GM23248 (cell line): ENCODE measurements around the gene ATAD1. TPM values are rescaled to one million over a fixed set of nuclear protein-coding genes. Genes with fewer than 3 reads are reported as not detected.

ENCODE experiments used
- DNase-seq: peaks from one replicate; pipeline ENCODE4 v3.0.0-alpha.2; 2015
- H2AFZ ChIP-seq: fragments of 200-600 bp; sonication (generic); 2 replicates; pipeline ENCODE4 v1.6.1; 2016; ENCODE audit warnings: antibody characterized with exemption
- H3F3A ChIP-seq: fragments of 200-600 bp; sonication (generic); 2 replicates; pipeline ENCODE4 v1.6.1; 2016; ENCODE audit warnings: mild to moderate bottlenecking, antibody characterized with exemption, mixed run types; ENCODE audit not compliant: insufficient read depth
- H3K27ac ChIP-seq: fragments of 200-600 bp; sonication (generic); 2 replicates; pipeline ENCODE4 v1.5.1; 2016; ENCODE audit warnings: mild to moderate bottlenecking
- H3K27me3 ChIP-seq: fragments of 200-600 bp; sonication (generic); replicated peaks from 2 replicates; pipeline ENCODE4 v1.6.1; 2016; ENCODE audit warnings: mild to moderate bottlenecking; ENCODE audit not compliant: insufficient read depth
- H3K36me3 ChIP-seq: fragments of 200-600 bp; sonication (generic); 2 replicates; pipeline ENCODE4 v1.6.1; 2016; ENCODE audit warnings: low read depth, mild to moderate bottlenecking
- H3K4me1 ChIP-seq: fragments of 200-600 bp; sonication (generic); 2 replicates; pipeline ENCODE4 v1.6.1; 2016; ENCODE audit warnings: mild to moderate bottlenecking; ENCODE audit not compliant: insufficient read depth
- H3K4me2 ChIP-seq: fragments of 200-600 bp; sonication (generic); one replicate; pipeline ENCODE4 v1.6.1; 2016; ENCODE audit warnings: mild to moderate bottlenecking; ENCODE audit not compliant: unreplicated experiment
- H3K4me3 ChIP-seq: fragments of 200-600 bp; sonication (generic); 2 replicates; pipeline ENCODE4 v1.5.1; 2016; ENCODE audit warnings: mild to moderate bottlenecking
- H3K79me2 ChIP-seq: fragments of 200-600 bp; sonication (generic); 2 replicates; pipeline ENCODE4 v1.6.1; 2016; ENCODE audit warnings: mild to moderate bottlenecking; ENCODE audit not compliant: insufficient read depth
- H3K9ac ChIP-seq: fragments of 200-600 bp; sonication (generic); 2 replicates; pipeline ENCODE4 v1.6.1; 2016; ENCODE audit warnings: mild to moderate bottlenecking
- H3K9me2 ChIP-seq: fragments of 200-600 bp; sonication (generic); 2 replicates; pipeline ENCODE4 v1.6.1; 2016; ENCODE audit warnings: mixed run types, mild to moderate bottlenecking, moderate library complexity; ENCODE audit not compliant: insufficient read depth
- H3K9me3 ChIP-seq: fragments of 200-600 bp; sonication (generic); one replicate; pipeline ENCODE4 v1.6.1; 2017; ENCODE audit warnings: low read depth
- H4K20me1 ChIP-seq: fragments of 200-600 bp; sonication (generic); 2 replicates; pipeline ENCODE4 v1.6.0; 2016; ENCODE audit not compliant: insufficient read depth
- EZH2 ChIP-seq: fragments of 200-600 bp; sonication (generic); IDR thresholded peaks from 2 replicates; pipeline ENCODE4 v1.6.1; 2018; ENCODE audit warnings: antibody characterized with exemption, mild to moderate bottlenecking; ENCODE audit not compliant: insufficient read depth, poor library complexity, severe bottlenecking
- EZH2phosphoT487 ChIP-seq: fragments of 200-600 bp; sonication (generic); IDR thresholded peaks from 2 replicates; pipeline ENCODE4 v1.6.1; 2018; ENCODE audit warnings: antibody characterized with exemption, moderate library complexity, mild to moderate bottlenecking, low read depth; ENCODE audit not compliant: insufficient read depth
- WGBS, 2 experiments: methylation state at CpG; one replicate each; pipeline ENCODE4 v1.1.6; 2015 to 2017; ENCODE audit warnings: low lambda C conversion rate in 2 of 2, low coverage in 1 of 2; ENCODE audit errors: missing lambda C conversion rate in 2 of 2; 5-methylcytosine and 5-hydroxymethylcytosine counted together
- in situ Hi-C: fragments of 300-500 bp; cut with MboI; formaldehyde crosslinking; loops from 2 replicates; pipeline ENCODE4 v1.15.0; 2020
- polyA plus RNA-seq: library from polyadenylated mRNA; unstranded; fragments of >200 nt; fragmentation: Nextera tagmentation; extraction: Ambion mirVana; gene quantifications from 2 replicates; pipeline ENCODE4 v1.2.1, GENCODE V29; 2016
- total RNA-seq: library from RNA; depleted of rRNA; stranded (reverse); fragments of >200 nt; shearing (Covaris generic); gene quantifications from 2 replicates; pipeline ENCODE4 v1.2.3, GENCODE V29; 2014

The ATAD1 gene
- total and polyA plus RNA-seq, 2 experiments from 2014 or later, result 52.4 to 66.8 TPM

- no peak overlapping the region for H3K9ac ChIP-seq
- H3K27me3 ChIP-seq, result no peaks in the 10 kb centered on the region
- H3K4me2 ChIP-seq, result no peak overlapping the region
- H4K20me1 ChIP-seq, result no peaks in the 10 kb centered on the region
- H3K27ac ChIP-seq, result no peak overlapping the region
- no peak overlapping the region for H2AFZ ChIP-seq
- H3K9me2 ChIP-seq, result no peaks in the 10 kb centered on the region
- no peaks in the 10 kb centered on the region for H3K9me3 ChIP-seq
- no peak overlapping the region for H3K4me3 ChIP-seq
- no peak for TF ChIP-seq EZH2phosphoT487
- TF ChIP-seq EZH2, result no peak
- peaks cover 28% of the 10 kb centered on the region for H3K4me1 ChIP-seq
- no peaks in the 10 kb centered on the region for H3K36me3 ChIP-seq
- in situ Hi-C loops, result no loop called here
- DNase-seq, result peak; percentile 41
- 79 to 82% methylated on average over 7 of the region's 7 CpGs for WGBS, 2 experiments
- no peaks in the 10 kb centered on the region for H3K79me2 ChIP-seq
- H3F3A ChIP-seq, result 0 out of 2 replicates have a peak, but pooled peaks cover 3% of the 10 kb centered on the region
Observed at GRCh38 chr10:87846023-87846422, 28.0 kb upstream of the ATAD1 start.

- no peaks in the 10 kb centered on the region for H4K20me1 ChIP-seq
- no peak overlapping the region for H3K4me2 ChIP-seq
- H3K9me3 ChIP-seq, result no peaks in the 10 kb centered on the region
- H3K27me3 ChIP-seq, result no peaks in the 10 kb centered on the region
- no peak overlapping the region for H3K9ac ChIP-seq
- 0 out of 2 replicates have a peak, but pooled peaks cover 3% of the 10 kb centered on the region for H3F3A ChIP-seq
- DNase-seq, result no peak
- whole genome bisulfite sequencing, 2 experiments, result 90 to 97% methylated on average over 3 of the region's 3 CpGs
- no peaks in the 10 kb centered on the region for H3K36me3 ChIP-seq
- H2AFZ ChIP-seq, result no peak overlapping the region
- H3K4me1 ChIP-seq, result peaks cover 28% of the 10 kb centered on the region
- no peaks in the 10 kb centered on the region for H3K9me2 ChIP-seq
- H3K79me2 ChIP-seq, result no peaks in the 10 kb centered on the region
- H3K27ac ChIP-seq, result no peak overlapping the region
- no peak overlapping the region for H3K4me3 ChIP-seq
- in situ Hi-C loops, result no loop called here
- no peak for TF ChIP-seq EZH2
- TF ChIP-seq EZH2phosphoT487, result no peak
Observed at GRCh38 chr10:87845624-87845998, 27.6 kb upstream of the ATAD1 start.

- in situ Hi-C loops, result no loop called here
- peaks cover 28% of the 10 kb centered on the region for H3K4me1 ChIP-seq
- no peaks in the 10 kb centered on the region for H3K79me2 ChIP-seq
- no peak overlapping the region for H3K27ac ChIP-seq
- 0% methylated on average over 1 of the region's 1 CpG for WGBS, 2 experiments
- H2AFZ ChIP-seq, result no peak overlapping the region
- H3K27me3 ChIP-seq, result no peaks in the 10 kb centered on the region
- H3K9me3 ChIP-seq, result no peaks in the 10 kb centered on the region
- no peak overlapping the region for H3K9ac ChIP-seq
- no peaks in the 10 kb centered on the region for H3K36me3 ChIP-seq
- no peak overlapping the region for H3K4me3 ChIP-seq
- no peaks in the 10 kb centered on the region for H3K9me2 ChIP-seq
- TF ChIP-seq EZH2, result no peak
- TF ChIP-seq EZH2phosphoT487, result no peak
- no peaks in the 10 kb centered on the region for H4K20me1 ChIP-seq
- H3K4me2 ChIP-seq, result no peak overlapping the region
- DNase-seq, result peak; percentile 69
- 0 out of 2 replicates have a peak, but pooled peaks cover 3% of the 10 kb centered on the region for H3F3A ChIP-seq
Observed at GRCh38 chr10:87844837-87845623, 27.0 kb upstream of the ATAD1 start.

DNA sequence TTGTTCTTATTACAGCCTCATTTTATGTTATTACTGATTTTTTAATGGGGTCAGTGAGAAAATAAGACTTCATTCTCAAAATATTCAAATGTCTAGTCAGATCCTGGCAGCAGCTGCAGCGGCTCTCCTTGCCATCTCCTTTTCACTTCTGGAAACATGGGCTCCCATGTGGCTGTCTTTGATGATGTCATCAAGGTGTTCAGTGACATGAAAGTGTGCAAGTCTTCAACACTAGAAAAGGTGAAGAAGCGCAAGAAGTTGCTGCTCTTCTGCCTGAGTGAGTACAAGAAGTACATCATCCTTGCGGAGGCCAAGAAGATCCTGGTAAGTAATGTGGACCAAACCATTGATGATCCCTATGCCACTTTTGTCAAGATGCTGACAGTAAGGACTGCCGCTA lies 25.7 kb upstream of the ATAD1 start:
- in situ Hi-C loops, result no loop called here
- TF ChIP-seq EZH2phosphoT487 (no peak), EZH2 (no peak)
- no peak overlapping the region; the same call in 1 of the 2 replicates for H2AFZ ChIP-seq
- H3K27ac ChIP-seq, result peak overlapping the region; percentile 46
- H3K9me3 ChIP-seq, result no peaks in the 10 kb centered on the region
- no peaks in the 10 kb centered on the region for H3K27me3 ChIP-seq
- 96 to 99% methylated on average over 4 of the region's 4 CpGs for WGBS, 2 experiments
- no peaks in the 10 kb centered on the region for H4K20me1 ChIP-seq
- H3K79me2 ChIP-seq, result no peaks in the 10 kb centered on the region
- no peaks in the 10 kb centered on the region for H3K36me3 ChIP-seq
- H3F3A ChIP-seq, result 0 out of 2 replicates have a peak, but pooled peaks cover 3% of the 10 kb centered on the region
- no peak overlapping the region for H3K4me2 ChIP-seq
- no peak for DNase-seq
- peak overlapping the region; percentile 10 for H3K9ac ChIP-seq
- H3K9me2 ChIP-seq, result no peaks in the 10 kb centered on the region
- no peak overlapping the region for H3K4me3 ChIP-seq
- H3K4me1 ChIP-seq, result peaks cover 28% of the 10 kb centered on the region
